GM12878 (cell line): ENCODE data around the gene TERB1.

Experiments
- CTCF ChIP-seq, 3 experiments: IDR thresholded peaks in 2 of 3; conservative IDR thresholded peaks in 1 of 3; 2 replicates each; pipeline ENCODE4 v1.5.1; 2011; ENCODE audit warnings: low read depth in 3 of 3, low read length in 3 of 3, mild to moderate bottlenecking in 3 of 3, control low read depth in 2 of 3, moderate library complexity in 2 of 3, inconsistent platforms in 1 of 3, mixed read lengths in 1 of 3; ENCODE audit not compliant: control insufficient read depth in 2 of 3, insufficient read depth in 1 of 3; ENCODE audit errors: extremely low read depth in 1 of 3
- EZH2 ChIP-seq: IDR thresholded peaks from 2 replicates; pipeline ENCODE4 v1.6.1; 2012; ENCODE audit warnings: low read depth, mild to moderate bottlenecking, control low read depth, inconsistent platforms, low read length, borderline replicate concordance; ENCODE audit not compliant: control insufficient read depth
- NRF1 ChIP-seq: conservative IDR thresholded peaks from 2 replicates; pipeline ENCODE4 v1.6.1; 2011; ENCODE audit warnings: mild to moderate bottlenecking, low read depth, low read length, improper control_type of control experiment
- RFX5 ChIP-seq: IDR thresholded peaks from 2 replicates; pipeline ENCODE4 v1.6.1; 2011; ENCODE audit warnings: low read depth, low read length, improper control_type of control experiment
- SKIL ChIP-seq: fragments of 450-650 bp; IDR thresholded peaks from 2 replicates; pipeline ENCODE4 v1.6.1; 2017; ENCODE audit warnings: mild to moderate bottlenecking, low read depth, inconsistent platforms; ENCODE audit not compliant: poor library complexity, severe bottlenecking

GRCh38 chr16:66740010-66740409 lies 61.4 kb downstream of the TERB1 start:
- TF ChIP-seq SKIL (no peak), EZH2 (no peak), CTCF (IDR thresholded peaks at IDR 0.05 in 2 of 3, conservative IDR thresholded peaks at IDR 0.05 in 1 of 3; ENCODE audit: control insufficient read depth in 2 of 3, extremely low read depth in 1 of 3, insufficient read depth in 1 of 3, low read depth in 3 of 3, low read length in 3 of 3) (peak; percentile 47 to 56 (median 49)), RFX5 (no peak), NRF1 (no peak)
